GM18873 (cell line): ENCODE data around the gene SATB1.

Source experiments
- ATAC-seq: cut with Tn5 transposase; IDR thresholded peaks from one replicate; pipeline ENCODE4 v1.9.1; 2021; ENCODE audit warnings: mild to moderate bottlenecking, moderate library complexity, moderate number of reproducible peaks; ENCODE audit not compliant: unreplicated experiment, low FRiP score

The SATB1 gene

DNA sequence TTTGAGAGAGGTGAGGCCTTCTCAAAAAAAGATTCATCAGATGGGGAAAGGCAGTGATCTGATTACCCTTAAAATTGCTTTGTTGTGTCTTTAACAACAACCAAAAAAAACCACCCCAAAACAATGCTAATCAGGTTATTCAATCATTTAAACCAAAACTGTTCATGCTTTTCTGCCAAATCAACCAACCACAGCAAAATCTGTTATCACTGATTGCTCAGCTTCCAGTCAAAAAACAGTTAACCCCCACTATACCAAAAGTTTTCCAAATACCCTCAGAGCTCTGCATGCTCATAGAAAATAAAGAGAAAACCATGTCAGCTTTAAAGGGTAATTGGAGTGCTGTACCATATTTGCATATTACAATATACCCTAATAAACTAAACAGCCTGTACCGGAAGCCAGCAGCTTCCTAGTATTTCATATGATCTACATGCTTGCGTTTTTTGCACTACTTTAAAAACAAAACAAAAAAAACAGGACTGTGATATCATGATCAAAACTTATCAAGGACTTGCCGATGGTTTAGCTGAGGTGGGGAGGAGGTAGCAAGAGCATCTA is 22.8 kb downstream of the SATB1 start:
- no peak for ATAC-seq

DNA sequence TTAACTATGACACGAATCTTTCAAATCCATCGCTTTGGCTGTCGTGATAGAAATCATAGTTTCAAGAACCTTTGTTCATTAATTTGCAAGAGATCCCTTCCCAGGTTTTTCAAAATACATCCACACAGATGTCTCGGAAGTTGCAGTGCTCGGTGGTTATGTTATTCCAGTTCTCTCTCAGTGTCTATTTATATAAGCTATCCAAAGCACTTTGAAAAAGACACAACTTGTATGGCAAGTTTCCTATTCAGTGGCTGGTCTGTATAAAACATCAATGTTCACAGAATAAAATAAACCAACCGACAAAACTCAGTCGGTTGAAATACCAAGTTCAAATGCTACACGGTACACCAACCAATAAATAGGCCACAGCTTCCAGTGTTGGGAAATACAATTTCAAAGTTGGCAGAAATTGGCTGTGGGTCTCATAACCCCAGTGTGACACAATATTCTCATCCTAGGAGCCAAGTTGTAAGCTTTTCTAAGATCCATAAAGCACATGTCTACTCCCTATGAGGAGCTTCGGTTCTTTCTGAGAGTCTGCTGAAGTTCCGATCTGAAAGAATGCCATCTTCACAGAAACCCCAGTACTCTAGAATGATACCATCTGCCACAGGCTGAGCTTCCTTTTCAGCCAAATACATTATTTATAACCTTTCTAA is 23.7 kb downstream of the SATB1 start:
- no peak for ATAC-seq

DNA sequence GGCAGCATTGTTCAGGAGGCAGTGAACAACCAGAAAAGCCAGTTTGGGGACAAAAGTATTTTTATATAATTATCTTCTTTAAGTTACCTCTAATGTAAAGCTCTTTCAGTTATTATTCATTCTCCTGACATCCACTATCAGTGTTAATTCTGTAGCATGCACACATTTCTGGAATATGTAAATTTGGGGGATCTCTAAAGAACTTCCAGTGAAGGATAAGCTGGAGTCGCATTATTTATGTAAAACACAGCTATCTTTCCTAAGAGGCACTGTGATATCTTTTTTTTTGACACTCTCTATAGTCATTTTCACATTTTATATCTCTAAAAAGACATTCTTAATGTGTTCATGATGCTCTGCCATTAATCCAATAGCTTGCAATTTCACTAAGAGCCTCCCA is 26.7 kb downstream of the SATB1 start:
- ATAC-seq = no peak

DNA sequence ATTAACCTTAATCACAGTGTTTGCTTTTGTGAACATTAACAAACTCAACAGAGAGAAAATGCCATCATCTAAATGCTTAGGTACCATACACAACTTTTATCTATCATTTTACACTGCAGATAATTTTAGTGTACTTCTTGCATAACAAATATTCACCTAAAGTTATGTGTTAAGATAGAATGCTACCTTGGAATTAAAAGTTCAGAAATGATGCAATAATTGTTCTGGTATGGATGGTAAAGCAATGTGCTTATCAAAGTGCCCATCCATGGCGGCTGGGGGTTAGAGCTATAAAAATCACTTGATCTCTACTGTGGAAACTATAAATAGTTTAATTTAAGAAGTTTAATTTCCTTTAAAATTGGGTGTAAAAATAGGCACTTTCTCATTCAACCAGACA is 28.7 kb downstream of the SATB1 start:
- ATAC-seq = no peak

DNA sequence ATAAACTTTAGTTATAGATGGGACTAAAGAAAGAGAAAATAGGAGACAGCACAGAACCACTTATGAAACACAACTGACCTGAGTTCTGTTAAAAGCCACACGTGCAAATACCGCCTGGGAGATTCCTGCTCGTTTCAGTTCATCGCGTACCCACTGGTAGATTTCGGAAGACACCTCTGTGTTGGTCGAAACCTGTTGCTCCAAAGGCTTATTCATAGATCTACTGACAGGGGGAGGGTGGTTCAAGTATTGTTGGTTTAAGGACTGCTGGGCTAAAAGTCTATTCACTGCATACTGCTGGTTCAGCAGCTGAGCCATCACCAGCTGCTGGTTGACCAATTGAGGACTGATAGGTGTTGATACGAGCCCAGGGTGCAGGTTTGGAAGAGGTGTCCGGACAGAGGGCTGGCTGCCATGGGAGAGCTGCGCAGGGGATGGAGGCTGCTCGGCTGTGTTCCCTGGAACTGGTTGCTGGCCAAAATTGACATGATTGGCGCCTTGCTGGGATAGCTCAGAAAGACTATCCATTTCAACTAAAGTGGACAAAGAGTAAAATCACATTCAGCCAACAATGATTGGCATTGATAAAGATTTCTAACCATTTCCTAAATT is 30.6 kb downstream of the SATB1 start:
- ATAC-seq = no peak

DNA sequence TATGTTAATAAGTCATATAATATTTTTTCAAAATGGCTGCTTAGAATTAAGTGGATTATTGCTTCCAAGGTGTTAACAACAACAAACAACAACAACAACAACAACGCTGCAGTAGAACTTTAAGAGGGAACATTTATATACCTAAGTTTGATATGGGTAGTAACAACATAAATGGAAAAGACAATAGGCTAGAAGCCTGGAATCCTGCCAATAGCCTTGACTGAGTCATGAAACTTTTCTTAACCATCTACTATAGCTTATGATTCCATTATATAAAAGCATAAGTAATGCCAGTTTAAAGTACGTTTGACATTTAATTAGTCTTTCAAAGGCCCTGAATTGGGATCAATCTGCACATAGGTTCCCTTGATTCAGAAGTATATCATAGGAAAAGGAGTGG is 31.2 kb downstream of the SATB1 start:
- no peak for ATAC-seq

DNA sequence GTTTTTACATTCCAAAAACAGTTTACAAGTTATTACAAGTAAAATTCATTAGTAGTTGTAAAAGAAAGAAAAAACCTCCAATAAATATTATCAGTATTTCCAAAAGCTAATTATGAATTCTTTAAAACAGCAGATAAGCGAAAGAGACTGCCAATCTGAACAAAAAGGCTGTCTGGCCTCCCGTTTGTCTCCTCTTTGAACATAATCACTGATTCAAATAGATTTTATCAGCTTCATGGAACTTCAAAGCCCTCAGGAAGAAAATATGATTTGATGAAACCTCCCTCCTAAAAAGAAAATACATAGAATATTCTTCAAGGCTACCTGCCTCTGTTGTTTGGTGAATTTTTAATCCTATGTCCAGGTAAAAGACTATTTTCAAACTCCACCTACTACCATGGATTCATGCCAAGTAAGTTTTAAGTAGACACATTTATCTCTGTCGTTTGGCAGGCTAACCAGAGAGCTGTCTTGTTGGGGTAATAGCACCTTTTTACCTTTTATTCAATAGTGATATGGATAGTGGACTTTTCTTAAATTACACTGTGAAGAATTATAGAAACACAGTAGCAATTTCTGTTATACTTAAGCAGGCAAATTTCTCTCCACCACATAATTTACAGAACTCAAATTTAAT is 35.0 kb downstream of the SATB1 start:
- ATAC-seq = no peak

DNA sequence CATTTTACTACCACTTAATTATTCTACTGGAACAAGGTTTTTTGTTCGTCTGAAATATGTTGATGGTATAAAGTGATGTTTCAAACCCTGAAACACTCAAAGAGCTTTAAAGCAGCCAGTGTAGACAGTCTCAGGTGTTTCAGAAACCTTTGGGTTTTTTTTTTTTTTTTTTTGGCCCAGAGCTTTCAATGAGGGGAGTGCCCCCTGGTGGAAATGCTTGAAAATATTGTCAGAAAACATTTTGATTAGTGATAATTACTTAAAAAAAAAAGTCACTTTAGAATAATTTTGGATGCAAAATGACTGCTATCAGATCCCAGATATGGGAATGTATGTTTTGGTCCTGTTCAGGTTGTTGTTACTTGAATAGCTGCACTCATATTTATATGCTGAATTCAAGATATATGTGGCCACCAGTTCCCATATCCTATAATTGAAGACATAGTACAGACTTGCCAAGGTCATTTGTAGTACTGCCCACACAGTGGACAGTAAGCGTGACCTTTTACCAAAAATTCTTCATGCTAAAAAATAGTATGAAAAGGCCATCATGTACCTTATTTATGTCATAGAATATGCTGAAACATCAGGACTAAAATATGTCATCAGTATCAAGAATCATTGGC is 35.9 kb downstream of the SATB1 start:
- ATAC-seq = no peak

DNA sequence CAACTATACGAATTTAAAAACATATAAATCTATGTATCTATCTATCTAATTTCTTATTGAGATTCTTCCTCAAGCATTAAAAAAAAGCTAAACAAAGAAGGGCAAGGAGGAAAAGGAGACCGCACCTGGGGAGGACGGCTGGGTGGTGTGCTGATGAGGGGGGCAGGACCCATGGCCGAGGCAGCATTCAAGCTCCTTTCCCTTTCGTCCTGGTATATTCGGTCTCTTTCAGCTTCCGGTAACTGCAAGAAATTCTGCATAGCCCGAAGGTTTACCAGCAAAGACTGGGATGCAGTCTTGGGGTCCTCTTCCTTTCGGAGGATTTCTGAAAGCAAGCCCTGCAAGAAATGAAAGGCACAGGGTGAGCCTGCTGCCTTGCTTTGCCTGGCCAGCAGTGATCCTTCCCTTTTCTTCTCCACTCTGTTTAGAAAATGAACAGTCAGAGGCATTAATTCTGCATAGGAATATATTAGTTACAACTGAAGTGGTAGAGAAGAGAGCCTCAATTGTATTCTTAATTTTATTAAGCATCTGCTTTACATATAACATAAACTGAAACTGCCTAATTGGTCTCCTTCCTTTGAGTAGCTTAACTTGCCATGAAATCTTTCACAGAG is 38.8 kb downstream of the SATB1 start:
- no peak for ATAC-seq

DNA sequence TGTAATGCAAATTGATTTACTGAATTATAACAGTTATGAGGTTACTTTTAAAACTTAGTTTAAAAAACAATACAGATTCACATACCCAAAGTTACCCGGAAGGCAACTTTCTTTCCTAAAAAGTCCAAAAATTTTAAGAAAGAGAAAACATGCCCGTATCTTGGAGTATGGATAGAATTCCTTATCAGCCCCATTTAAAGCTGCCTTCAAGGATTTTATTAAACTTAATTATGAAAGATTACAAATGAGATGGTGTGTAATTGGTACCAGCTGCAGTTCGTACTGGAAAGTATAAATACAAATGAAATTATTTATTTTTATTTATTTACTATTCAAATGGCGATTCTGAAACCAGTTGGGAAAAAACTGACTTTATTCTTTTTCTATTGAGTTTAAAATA is 39.4 kb downstream of the SATB1 start:
- no peak for ATAC-seq

DNA sequence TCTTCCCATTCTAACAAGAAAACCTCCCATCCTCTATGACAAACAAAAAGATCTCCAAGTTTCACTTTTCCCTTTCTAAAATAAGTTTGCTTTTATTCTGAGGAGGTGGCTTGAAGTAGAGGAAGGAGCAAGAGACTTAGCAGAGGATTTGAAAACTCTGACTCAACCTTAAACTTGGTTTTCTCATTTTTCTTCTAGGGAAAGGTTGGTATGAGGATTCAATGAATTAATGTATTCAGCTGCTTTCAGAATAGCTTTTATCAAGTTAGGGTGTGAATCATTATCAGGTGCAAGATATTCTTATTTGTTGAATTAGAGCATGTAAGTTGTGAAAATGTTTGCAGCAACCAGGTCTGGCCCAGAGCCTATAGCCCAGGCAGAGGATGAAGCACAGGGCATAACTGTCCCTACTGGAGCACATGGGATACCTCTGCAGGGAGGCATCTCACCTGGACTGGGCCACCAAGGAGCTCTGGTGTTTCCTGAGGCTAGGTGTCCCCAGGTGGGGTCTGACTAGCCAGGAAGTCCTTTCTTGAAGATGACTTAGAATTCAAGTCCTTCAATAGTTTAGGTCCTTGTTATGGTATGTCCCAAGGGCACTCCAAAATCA is 42.3 kb downstream of the SATB1 start:
- no peak for ATAC-seq

DNA sequence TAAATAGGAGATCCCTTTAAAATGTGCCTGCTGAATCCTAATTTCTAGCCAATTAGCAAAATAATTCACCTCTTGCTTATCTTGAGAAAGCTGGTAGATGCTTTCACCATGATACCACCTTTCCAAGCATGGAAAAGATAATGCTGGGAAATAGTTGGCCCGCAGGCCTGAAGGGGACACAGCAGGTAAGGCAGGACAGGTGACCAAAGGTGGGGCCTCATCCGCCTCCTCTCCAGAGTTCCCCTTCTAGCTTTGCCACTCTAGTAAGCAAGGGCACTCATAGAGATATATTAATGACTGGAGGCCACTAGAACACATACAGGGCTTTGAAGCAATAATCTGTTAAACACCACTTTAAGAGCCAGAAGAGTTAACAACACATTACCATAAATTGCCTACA is 45.5 kb downstream of the SATB1 start:
- ATAC-seq = no peak

DNA sequence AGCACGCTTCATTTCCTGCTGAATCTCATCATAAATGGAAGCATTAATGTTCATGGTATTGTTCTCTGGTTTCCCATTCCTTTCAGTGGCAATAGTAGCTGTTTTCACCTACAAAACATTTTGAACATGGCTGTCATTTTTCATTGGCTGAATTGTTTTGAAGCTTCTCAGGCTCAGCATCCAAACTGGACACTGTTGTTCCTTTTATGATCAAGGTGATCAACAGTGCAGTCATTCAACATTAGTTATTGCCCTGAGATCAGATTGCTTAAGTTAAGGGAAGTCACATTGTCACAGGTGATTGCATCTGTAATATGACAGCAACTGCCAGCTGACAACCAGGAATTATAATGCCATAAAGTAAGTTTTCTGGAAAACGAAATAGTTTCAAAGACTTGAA is 46.9 kb downstream of the SATB1 start:
- ATAC-seq = no peak

DNA sequence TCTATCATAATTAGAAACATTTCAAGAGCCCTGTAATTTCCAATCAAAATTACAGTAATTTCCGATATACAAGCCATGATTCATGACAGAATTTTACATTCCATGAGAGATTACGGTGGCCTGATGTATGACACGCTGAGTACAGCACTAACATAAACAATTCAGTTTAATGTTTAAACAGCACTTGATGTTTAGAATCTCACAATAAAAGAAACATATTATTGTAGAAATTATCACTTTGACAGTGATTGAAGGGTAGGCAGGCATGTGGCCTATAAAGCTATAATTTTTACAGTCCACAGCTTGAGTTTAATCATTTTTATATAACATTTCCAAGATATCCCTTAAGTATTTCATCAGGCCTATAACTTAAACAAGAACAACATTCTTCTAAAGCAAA is 48.5 kb downstream of the SATB1 start:
- ATAC-seq = no peak

DNA sequence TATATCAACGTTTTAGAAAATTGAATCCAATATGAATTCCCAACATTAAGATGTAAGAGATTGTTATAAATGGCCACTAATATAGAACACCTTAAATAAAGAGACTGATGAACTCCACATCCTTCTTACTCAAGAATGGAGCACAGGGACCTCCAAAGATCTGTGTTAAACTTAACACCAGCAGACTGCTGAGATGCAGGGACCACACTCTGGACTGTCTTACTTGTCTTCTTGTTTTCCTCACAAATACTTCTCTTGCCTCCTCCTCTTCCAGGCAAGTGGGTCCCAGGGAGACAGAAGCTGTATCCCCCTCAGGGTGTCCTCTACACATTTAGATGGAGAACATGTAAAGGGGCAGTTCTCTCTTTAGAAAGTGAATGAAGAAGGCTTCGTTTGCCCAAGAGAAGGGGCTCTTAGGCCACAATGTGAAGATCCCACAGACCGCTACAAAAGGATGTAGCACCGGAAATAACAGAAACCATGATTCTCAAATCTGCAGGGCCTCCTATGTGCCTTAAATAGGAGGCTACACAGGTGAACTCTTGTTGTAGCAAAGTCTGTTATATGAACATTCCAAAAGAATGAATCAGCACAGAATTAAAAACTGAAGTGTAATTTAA is 52.2 kb downstream of the SATB1 start:
- ATAC-seq = no peak

DNA sequence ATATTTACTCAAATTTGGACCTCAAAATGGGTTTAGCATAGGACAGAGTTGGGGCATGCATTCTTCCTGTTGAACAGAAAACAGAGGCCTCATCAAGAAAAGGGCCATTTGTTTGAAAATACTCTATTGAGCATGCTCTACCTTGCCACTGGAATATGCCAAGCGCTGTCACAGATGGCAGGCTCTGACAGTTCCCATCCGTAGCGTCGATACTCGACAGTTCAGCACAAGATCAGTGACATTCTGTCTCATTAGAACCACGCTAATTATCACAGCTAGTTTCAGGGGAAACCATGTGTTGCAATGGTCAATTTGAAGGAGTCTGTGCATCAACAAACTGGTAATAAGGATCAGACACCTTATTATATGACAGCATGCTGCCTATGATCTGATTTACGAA is 54.5 kb downstream of the SATB1 start:
- ATAC-seq = no peak

DNA sequence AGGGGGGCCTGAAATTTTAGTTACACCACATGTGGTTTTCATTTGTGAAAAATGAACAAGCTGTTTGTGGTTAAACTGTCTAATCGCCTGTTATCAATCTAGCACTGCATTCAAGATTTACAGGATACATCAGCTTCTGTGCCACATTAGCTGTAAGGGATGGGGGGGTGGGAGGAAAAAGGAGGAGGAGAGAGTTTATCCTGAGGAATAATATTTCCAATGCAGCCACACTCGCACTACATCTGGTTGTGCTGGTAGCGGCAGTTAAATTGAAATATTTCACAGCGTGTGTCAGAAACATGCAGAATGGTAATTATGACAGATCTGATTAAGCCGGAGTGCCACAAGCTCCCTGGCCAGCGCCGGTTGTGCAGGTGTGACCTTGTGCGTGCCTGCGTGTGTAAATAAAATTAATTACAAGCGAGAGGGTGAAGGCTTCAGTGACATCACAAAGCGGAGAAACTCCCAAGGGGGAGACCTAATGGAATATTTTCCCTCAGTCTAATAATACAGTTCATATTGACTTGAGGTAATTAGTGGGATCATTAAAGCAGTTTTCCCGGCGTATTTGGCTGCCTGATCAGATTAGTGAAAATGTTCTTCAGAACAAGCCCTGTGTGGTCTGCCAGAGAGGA is 55.5 kb downstream of the SATB1 start:
- no peak for ATAC-seq

DNA sequence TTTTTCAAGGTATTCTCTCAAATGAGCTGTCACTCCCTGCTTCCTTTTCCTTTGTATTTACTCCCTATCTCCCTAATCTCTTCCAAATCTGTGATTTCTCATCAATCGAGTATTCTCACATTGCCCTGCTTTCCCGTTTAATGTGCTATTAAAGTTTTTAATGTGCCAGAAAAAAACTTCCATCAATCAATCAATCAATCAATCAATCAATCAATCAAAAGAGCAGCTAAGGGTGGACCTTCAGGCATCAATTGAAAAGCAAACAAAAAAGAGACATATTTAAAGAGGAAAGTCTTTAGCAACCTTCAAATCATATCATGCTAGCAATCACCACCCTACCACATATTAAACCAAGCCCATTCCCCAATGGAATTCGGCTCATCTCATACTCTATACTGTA is 58.9 kb downstream of the SATB1 start:
- no peak for ATAC-seq

DNA sequence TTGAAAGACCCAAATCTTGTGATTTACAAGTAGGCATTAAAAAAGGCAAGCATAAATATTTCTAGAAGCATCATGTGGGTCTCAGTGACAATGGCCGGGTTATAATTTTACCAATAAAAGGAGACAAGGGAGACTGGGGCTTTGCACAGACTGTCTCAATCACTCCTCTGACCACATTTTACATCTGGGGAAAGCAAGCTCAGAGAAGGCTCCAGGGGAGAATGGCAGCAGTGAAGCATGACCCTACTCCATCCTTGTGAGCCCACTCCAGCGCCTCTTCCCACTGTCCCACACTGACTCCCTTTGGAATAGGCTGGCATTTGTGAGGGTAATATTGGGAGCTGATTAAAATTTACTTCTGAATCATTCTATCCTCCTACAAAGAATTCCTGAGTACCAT is 61.8 kb downstream of the SATB1 start:
- ATAC-seq = no peak

DNA sequence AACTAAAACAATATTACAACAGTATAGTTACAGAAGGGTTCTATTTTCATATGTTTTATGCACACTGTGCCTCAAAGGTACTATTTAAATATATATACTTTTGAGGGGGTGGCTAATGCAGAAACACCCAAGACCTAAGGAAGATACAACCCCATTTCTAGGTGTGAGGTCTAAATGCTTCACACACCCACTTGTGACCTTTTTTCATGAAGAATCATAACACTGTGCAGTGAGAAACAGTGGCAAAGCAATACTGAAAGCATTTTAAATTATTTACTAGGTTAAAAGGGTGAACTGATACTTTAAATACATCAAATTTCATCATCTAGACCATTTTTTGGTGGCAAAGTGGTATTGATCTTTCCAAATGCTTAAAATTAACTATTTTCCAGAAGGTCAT is 67.4 kb downstream of the SATB1 start:
- ATAC-seq = no peak
